GM13976 (cell line): ENCODE results near the gene PACSIN2.

Experiments
- DNase-seq: peaks from one replicate; pipeline ENCODE4 v3.0.0; 2012; ENCODE audit warnings: low spot score
- in situ Hi-C: fragments of 300-500 bp; cut with MboI; formaldehyde crosslinking; loops from one replicate; pipeline ENCODE4 v1.12.0; 2022; ENCODE audit warnings: low sequenced_read_pairs, mixed read lengths, inconsistent platforms; ENCODE audit not compliant: unreplicated experiment
- TF ChIP-seq, protein P1 (sequence below): IDR thresholded peaks from 2 replicates; pipeline ENCODE4 v1.5.1; 2012; ENCODE audit warnings: borderline replicate concordance, mild to moderate bottlenecking; ENCODE audit not compliant: insufficient read depth; ENCODE audit errors: extremely low read depth, missing control alignments, control extremely low read depth

The PACSIN2 gene

DNA sequence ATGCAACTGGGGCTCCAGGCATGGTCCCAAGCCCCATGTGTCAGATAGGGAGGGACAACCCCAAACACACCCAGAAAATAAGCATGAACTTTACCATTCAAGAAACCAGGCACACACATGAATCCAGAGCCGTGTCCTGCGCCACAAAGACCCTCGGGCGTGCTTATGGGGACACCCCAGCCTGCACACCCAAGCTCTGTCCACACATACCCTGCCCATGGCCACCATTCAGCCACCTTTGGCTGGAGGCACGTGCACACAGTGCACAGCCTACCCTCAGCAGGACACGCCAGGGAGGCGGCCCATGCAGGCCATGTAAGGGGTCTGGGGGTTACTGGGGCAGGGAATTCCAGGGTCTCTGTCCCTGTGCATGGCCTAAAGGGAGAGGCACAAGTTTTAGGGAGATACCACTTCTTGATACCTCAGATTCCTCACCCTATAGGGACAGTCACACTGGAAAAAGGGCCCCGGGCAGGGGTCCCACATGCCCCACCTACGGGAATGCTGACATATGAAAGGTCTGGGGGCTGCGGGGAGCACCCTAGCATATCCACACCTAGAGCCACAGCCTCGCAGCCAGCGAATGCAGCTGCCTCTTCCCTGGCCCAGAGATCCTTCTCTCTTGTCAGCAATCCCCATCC is 20.6 kb downstream of the PACSIN2 start:
- DNase-seq, result no peak
- in situ Hi-C loops, result no loop called here

GRCh38 chr22:42993651-42994275 is 21.2 kb downstream of the PACSIN2 start:
- in situ Hi-C loops, result no loop called here
- TF ChIP-seq, protein P1, sequence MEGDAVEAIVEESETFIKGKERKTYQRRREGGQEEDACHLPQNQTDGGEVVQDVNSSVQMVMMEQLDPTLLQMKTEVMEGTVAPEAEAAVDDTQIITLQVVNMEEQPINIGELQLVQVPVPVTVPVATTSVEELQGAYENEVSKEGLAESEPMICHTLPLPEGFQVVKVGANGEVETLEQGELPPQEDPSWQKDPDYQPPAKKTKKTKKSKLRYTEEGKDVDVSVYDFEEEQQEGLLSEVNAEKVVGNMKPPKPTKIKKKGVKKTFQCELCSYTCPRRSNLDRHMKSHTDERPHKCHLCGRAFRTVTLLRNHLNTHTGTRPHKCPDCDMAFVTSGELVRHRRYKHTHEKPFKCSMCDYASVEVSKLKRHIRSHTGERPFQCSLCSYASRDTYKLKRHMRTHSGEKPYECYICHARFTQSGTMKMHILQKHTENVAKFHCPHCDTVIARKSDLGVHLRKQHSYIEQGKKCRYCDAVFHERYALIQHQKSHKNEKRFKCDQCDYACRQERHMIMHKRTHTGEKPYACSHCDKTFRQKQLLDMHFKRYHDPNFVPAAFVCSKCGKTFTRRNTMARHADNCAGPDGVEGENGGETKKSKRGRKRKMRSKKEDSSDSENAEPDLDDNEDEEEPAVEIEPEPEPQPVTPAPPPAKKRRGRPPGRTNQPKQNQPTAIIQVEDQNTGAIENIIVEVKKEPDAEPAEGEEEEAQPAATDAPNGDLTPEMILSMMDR, result no peak
- DNase-seq, result no peak

More for the DNA sequence above, 20.6 kb downstream of the PACSIN2 start:
- TF ChIP-seq, protein P1, result no peak

DNA sequence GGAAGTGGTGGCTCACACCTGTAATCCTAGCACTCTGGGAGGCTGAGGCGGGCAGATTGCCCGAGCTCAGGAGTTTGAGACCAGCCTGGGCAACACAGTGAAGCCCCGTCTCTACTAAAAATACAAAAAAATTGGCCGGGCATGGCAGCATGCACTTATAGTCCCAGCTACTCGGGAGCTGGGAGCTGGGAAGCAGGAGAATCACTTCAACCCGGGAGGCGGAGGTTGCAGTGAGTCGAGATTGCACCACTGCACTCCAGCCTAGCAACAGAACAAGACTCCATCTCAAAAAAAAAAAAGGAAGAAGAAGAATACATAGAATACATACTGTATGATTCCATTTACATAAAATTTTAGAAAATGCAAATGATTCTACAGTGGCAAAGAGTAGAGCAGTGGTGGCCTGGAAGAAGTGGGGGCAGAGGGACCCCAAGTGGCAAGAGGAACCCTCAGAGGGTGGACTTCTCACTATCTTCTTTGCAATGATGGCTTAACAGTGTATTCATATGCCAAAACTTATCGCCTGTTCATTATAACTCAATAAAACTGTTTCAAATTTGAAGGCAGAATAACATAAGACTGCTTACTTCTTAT is 22.0 kb downstream of the PACSIN2 start:
- TF ChIP-seq, protein P1, result no peak
- no peak for DNase-seq
- in situ Hi-C loops, result no loop called here

DNA sequence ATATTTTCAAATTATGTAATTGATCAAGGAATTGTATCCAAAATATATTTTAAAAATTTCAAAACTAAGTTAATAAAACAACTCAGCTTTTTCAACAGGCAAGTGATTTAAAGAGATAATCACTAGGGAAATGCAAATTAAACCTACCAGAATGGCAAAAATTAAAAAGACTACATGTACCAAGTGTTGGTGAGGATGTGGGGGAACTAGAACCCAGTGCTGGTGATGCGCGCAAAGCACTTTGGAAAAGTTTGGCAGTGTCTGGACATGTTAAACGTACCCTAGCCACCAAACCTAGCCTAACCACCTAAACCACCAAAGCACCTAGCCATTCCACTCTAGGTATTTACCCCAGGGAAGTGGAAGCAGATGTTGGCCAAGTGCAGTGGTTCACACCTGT is 22.9 kb downstream of the PACSIN2 start:
- in situ Hi-C loops, result no loop called here
- TF ChIP-seq, protein P1, result no peak
- DNase-seq, result no peak

DNA sequence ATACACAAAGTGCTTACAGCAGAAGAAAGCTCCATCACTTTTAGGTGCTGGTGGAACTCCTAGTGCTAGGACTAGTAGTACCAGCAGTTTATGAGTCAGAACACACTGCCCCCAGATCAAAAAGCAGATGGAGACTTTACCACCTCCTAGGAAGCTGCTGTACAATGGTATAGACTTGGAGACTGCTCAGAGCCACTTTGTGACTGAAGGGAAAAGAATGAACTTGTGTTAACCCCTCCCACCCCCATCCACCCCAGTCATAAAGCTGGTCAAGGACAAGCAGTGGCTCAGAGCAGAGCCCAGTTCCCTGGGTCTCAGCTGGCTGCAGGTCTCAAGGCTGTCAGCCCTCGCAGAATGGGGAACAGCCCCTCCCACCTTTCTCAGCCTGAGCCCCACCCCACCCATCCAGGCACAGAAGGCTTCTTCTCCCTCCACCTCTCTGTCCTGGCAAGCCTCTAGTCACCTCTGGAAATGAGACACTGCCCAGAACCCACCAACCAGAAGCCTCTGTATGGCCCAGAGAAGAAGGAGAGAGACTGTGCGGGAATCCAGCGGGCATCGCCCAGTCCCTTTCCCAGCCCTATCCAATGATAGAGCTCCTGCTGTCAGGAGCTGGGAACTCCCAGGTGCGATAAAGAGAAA is 23.8 kb downstream of the PACSIN2 start:
- TF ChIP-seq, protein P1, result no peak
- in situ Hi-C loops, result no loop called here
- no peak for DNase-seq

- in situ Hi-C loops, result no loop called here
- DNase-seq, result no peak
- TF ChIP-seq, protein P1, result no peak
Measured at GRCh38 chr22:42990131-42990838, 24.7 kb downstream of the PACSIN2 start.
